Measurements from ENCODE around the gene POMGNT1.

POMGNT1 gene

GRCh38 chr1:46158312-46159281 is 39.6 kb downstream of the POMGNT1 start:
- H3K27ac ChIP-seq: no peak overlapping the region
- no peak for TF ChIP-seq ZFX (IDR thresholded peaks at IDR 0.05; ENCODE audit: borderline replicate concordance)
- TF ChIP-seq, protein P1, sequence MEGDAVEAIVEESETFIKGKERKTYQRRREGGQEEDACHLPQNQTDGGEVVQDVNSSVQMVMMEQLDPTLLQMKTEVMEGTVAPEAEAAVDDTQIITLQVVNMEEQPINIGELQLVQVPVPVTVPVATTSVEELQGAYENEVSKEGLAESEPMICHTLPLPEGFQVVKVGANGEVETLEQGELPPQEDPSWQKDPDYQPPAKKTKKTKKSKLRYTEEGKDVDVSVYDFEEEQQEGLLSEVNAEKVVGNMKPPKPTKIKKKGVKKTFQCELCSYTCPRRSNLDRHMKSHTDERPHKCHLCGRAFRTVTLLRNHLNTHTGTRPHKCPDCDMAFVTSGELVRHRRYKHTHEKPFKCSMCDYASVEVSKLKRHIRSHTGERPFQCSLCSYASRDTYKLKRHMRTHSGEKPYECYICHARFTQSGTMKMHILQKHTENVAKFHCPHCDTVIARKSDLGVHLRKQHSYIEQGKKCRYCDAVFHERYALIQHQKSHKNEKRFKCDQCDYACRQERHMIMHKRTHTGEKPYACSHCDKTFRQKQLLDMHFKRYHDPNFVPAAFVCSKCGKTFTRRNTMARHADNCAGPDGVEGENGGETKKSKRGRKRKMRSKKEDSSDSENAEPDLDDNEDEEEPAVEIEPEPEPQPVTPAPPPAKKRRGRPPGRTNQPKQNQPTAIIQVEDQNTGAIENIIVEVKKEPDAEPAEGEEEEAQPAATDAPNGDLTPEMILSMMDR (IDR thresholded peaks at IDR 0.05): no peak

GRCh38 chr1:46157916-46158311 is 40.3 kb downstream of the POMGNT1 start:
- TF ChIP-seq, protein P1 (IDR thresholded peaks at IDR 0.05): no peak
- no peak for TF ChIP-seq ZFX (IDR thresholded peaks at IDR 0.05; ENCODE audit: borderline replicate concordance)

GRCh38 chr1:46153732-46154131 is 44.5 kb downstream of the POMGNT1 start:
- H3K27ac ChIP-seq: no peak overlapping the region
- TF ChIP-seq, protein P1 (IDR thresholded peaks at IDR 0.05): no peak

More at GRCh38 chr1:46157916-46158311, 40.3 kb downstream of the POMGNT1 start:
- H3K27ac ChIP-seq: no peak overlapping the region

GRCh38 chr1:46153228-46153627 is 45.0 kb downstream of the POMGNT1 start:
- TF ChIP-seq, protein P1 (IDR thresholded peaks at IDR 0.05): no peak
- no peak for TF ChIP-seq ZFX (IDR thresholded peaks at IDR 0.05; ENCODE audit: borderline replicate concordance)

DNA sequence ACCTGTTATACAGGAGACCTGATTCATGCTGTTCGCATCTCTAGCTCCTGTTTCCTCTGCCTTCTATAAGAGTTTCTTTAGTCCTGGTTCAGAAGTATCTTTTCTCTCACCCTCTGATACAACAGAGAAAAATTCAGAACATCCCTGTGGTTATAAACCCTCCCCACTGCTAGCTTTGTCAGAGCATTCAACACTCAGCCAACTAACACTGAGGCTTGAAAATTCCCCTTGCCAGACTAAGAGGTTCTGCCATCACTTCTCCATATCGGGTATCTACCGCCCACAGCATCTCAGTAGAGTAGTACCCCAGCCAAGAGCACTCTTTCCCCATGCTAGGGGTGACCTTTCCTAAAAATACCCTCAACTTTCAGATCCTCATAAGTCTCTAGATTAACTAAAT is 46.2 kb downstream of the POMGNT1 start:
- TF ChIP-seq, protein P1 (IDR thresholded peaks at IDR 0.05): no peak
- no peak for TF ChIP-seq ZFX (IDR thresholded peaks at IDR 0.05; ENCODE audit: borderline replicate concordance)
- H3K27ac ChIP-seq: no peak overlapping the region

More at GRCh38 chr1:46153228-46153627, 45.0 kb downstream of the POMGNT1 start:
- no peak overlapping the region for H3K27ac ChIP-seq

DNA sequence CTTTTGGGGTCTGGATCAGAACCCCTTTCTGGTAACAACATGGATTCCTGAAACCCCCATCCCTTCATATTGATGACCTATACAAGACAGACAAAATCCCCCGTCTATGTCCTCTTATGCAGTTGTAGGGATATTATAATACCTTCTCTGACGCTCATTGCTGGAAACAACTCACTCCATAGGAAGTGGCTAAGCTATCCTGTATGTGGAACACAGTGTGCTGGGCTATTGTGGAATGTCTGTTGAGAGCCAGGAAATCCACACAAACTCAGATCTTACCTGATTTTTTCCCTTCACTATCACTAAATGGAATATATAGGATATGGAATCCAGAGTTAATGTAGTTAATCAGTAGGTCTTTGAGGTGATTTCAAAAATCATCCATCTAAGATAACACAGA is 48.1 kb downstream of the POMGNT1 start:
- no peak overlapping the region for H3K27ac ChIP-seq
- TF ChIP-seq, protein P1 (IDR thresholded peaks at IDR 0.05): no peak
- no peak for TF ChIP-seq ZFX (IDR thresholded peaks at IDR 0.05; ENCODE audit: borderline replicate concordance)

DNA sequence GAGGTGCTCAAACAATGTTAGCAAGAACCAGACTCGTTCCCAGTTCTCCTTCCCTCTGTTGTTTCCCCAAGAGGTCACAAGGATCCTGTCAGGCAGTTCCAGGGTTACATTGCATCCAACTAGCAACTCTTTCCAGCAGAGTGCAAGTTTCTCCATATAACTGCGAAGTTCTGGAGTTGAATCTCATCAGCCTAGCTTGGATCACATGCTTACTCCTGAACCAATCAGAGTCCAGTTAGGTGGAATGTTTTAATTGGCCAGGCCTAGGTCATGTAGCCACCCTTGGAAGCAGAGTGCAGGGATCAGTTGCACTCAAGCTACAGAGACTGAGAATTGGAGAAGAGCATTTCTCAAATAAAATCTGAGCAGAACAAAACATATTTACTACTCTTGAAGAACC is 49.9 kb downstream of the POMGNT1 start:
- no peak overlapping the region for H3K27ac ChIP-seq
- no peak for TF ChIP-seq ZFX (IDR thresholded peaks at IDR 0.05; ENCODE audit: borderline replicate concordance)
- TF ChIP-seq, protein P1 (IDR thresholded peaks at IDR 0.05): no peak

All from 22Rv1 (cell line).